Trophoblast cell (in vitro differentiated cells and primary cell): ENCODE data around the gene SIPA1L3.

Experiments
- DNase-seq, 2 donors: peaks; one replicate each; pipeline ENCODE4 v3.0.0-alpha.2; 2016
- H2AFZ ChIP-seq: 2 replicates; pipeline ENCODE4 v1.6.1; 2013; ENCODE audit warnings: low read length, moderate library complexity, mild to moderate bottlenecking; ENCODE audit not compliant: insufficient read depth, poor library complexity
- H2AK5ac ChIP-seq: 2 replicates; pipeline ENCODE4 v1.6.1; 2013; ENCODE audit warnings: mild to moderate bottlenecking, low read length
- H2BK120ac ChIP-seq: 2 replicates; pipeline ENCODE4 v1.6.1; 2013; ENCODE audit warnings: low read length, mild to moderate bottlenecking, moderate library complexity; ENCODE audit not compliant: insufficient read depth, poor library complexity
- H2BK12ac ChIP-seq: 2 replicates; pipeline ENCODE4 v1.6.1; 2013; ENCODE audit warnings: mild to moderate bottlenecking, low read length, moderate library complexity
- H2BK5ac ChIP-seq: 2 replicates; pipeline ENCODE4 v1.6.1; 2013; ENCODE audit warnings: low read length, low read depth, moderate library complexity, mild to moderate bottlenecking; ENCODE audit not compliant: poor library complexity
- H3K14ac ChIP-seq: 2 replicates; pipeline ENCODE4 v1.6.1; 2013; ENCODE audit warnings: mild to moderate bottlenecking, low read length
- H3K18ac ChIP-seq: 2 replicates; pipeline ENCODE4 v1.6.1; 2013; ENCODE audit warnings: mild to moderate bottlenecking, low read length
- H3K23ac ChIP-seq: 2 replicates; pipeline ENCODE4 v1.6.1; 2013; ENCODE audit warnings: low read length
- H3K27ac ChIP-seq: 2 replicates; pipeline ENCODE4 v1.5.1; 2013; ENCODE audit warnings: low read depth, mild to moderate bottlenecking, inconsistent platforms, low read length, moderate library complexity
- H3K27me3 ChIP-seq: 2 replicates; pipeline ENCODE4 v1.6.1; 2013; ENCODE audit warnings: inconsistent platforms, mild to moderate bottlenecking, low read length, moderate library complexity; ENCODE audit not compliant: insufficient read depth
- H3K36me3 ChIP-seq, 2 experiments: 1 replicate in 1 of 2; 2 replicates in 1 of 2; pipeline ENCODE4 v1.6.1; 2013; ENCODE audit warnings: low read length in 2 of 2, mild to moderate bottlenecking in 2 of 2, moderate library complexity in 1 of 2; ENCODE audit not compliant: insufficient read depth in 2 of 2, control insufficient read depth in 1 of 2
- H3K4ac ChIP-seq: 2 replicates; pipeline ENCODE4 v1.6.1; 2013; ENCODE audit warnings: low read depth, mild to moderate bottlenecking, low read length, moderate library complexity
- H3K4me1 ChIP-seq, 2 experiments: 1 replicate in 1 of 2; 2 replicates in 1 of 2; pipeline ENCODE4 v1.6.1; 2013; ENCODE audit warnings: low read length in 2 of 2, mild to moderate bottlenecking in 2 of 2, moderate library complexity in 1 of 2; ENCODE audit not compliant: insufficient read depth in 2 of 2, control insufficient read depth in 1 of 2
- H3K4me2 ChIP-seq: 2 replicates; pipeline ENCODE4 v1.6.1; 2013; ENCODE audit warnings: inconsistent platforms, mild to moderate bottlenecking, low read length, moderate library complexity
- H3K4me3 ChIP-seq: 2 replicates; pipeline ENCODE4 v1.5.1; 2013; ENCODE audit warnings: mild to moderate bottlenecking, low read depth, low read length, inconsistent platforms
- H3K79me1 ChIP-seq: one replicate; pipeline ENCODE4 v1.6.1; 2013; ENCODE audit warnings: low read length
- H3K79me2 ChIP-seq: 2 replicates; pipeline ENCODE4 v1.6.1; 2013; ENCODE audit warnings: low read length, mild to moderate bottlenecking; ENCODE audit not compliant: control insufficient read depth, insufficient read depth, poor library complexity
- H3K9ac ChIP-seq: 2 replicates; pipeline ENCODE4 v1.6.1; 2013; ENCODE audit warnings: mild to moderate bottlenecking, low read length
- H3K9me3 ChIP-seq: 2 replicates; pipeline ENCODE4 v1.6.1; 2013; ENCODE audit warnings: low read depth, mild to moderate bottlenecking, control low read depth, inconsistent platforms, low read length; ENCODE audit not compliant: insufficient read depth
- H4K12ac ChIP-seq: 2 replicates; pipeline ENCODE4 v1.6.1; 2013; ENCODE audit warnings: low read depth, mild to moderate bottlenecking, low read length, moderate library complexity
- H4K8ac ChIP-seq: 2 replicates; pipeline ENCODE4 v1.6.1; 2013; ENCODE audit warnings: low read depth, mild to moderate bottlenecking, low read length, moderate library complexity
- H4K91ac ChIP-seq: one replicate; pipeline ENCODE4 v1.6.1; 2013; ENCODE audit warnings: low read depth, mild to moderate bottlenecking, low read length, moderate library complexity
- WGBS: extraction: QIAGEN DNeasy Blood & Tissue Kit; methylation state at CpG from one replicate; pipeline ENCODE4 v1.1.7; 2013; ENCODE audit warnings: missing lambda C conversion rate; ENCODE audit not compliant: insufficient read length, insufficient coverage; ENCODE audit errors: extremely low coverage; 5-methylcytosine and 5-hydroxymethylcytosine counted together

Gene SIPA1L3

GRCh38 chr19:37893845-37894575 lies 13.0 kb upstream of the SIPA1L3 start:
- no peaks in the 10 kb centered on the region for H3K79me2 ChIP-seq
- H3K4ac ChIP-seq = no peak overlapping the region
- H3K9ac ChIP-seq = no peak overlapping the region
- WGBS = no CpG with 5 or more reads among the region's 11 CpGs
- H3K79me1 ChIP-seq = no peaks in the 10 kb centered on the region
- H4K8ac ChIP-seq = no peak overlapping the region
- no peak overlapping the region for H3K4me3 ChIP-seq
- H3K9me3 ChIP-seq = peaks cover 3% of the 10 kb centered on the region
- H3K14ac ChIP-seq = no peak overlapping the region
- no peak overlapping the region for H4K12ac ChIP-seq
- no peak overlapping the region for H2AK5ac ChIP-seq
- H2BK12ac ChIP-seq = no peak overlapping the region
- no peak overlapping the region for H3K4me2 ChIP-seq
- no peaks in the 10 kb centered on the region for H3K36me3 ChIP-seq
- H3K23ac ChIP-seq = no peak overlapping the region
- H2BK120ac ChIP-seq = no peak overlapping the region
- H3K27me3 ChIP-seq = no peaks in the 10 kb centered on the region
- H3K4me1 ChIP-seq = no peaks in the 10 kb centered on the region
- no peak overlapping the region for H3K18ac ChIP-seq
- H2BK5ac ChIP-seq = no peak overlapping the region
- no peak overlapping the region for H4K91ac ChIP-seq
- DNase-seq = no peak
- no peak overlapping the region for H2AFZ ChIP-seq
- no peak overlapping the region for H3K27ac ChIP-seq

GRCh38 chr19:37896180-37896579 lies 10.8 kb upstream of the SIPA1L3 start:
- Histone ChIP-seq H3K23ac (no peak overlapping the region), H2AK5ac (no peak overlapping the region), H2BK120ac (no peak overlapping the region), H4K12ac (no peak overlapping the region), H3K36me3 (no peaks in the 10 kb centered on the region), H3K4me3 (no peak overlapping the region), H3K9ac (no peak overlapping the region), H3K27me3 (no peaks in the 10 kb centered on the region), H3K18ac (no peak overlapping the region), H3K4me2 (no peak overlapping the region), H2BK12ac (no peak overlapping the region), H2AFZ (no peak overlapping the region), H4K8ac (no peak overlapping the region), H4K91ac (no peak overlapping the region), H3K27ac (no peak overlapping the region), H3K9me3 (peaks cover 3% of the 10 kb centered on the region), H3K4ac (no peak overlapping the region), H3K14ac (no peak overlapping the region), H3K79me2 (no peaks in the 10 kb centered on the region), H3K4me1 (no peaks in the 10 kb centered on the region), H2BK5ac (no peak overlapping the region), H3K79me1 (no peaks in the 10 kb centered on the region)
- no peak for DNase-seq
- WGBS = no CpG with 5 or more reads among the region's 8 CpGs

- Histone ChIP-seq H2BK12ac (no peak overlapping the region), H3K27ac (no peak overlapping the region), H3K23ac (no peak overlapping the region), H2AFZ (no peak overlapping the region), H3K9ac (no peak overlapping the region), H2BK5ac (no peak overlapping the region), H3K27me3 (no peaks in the 10 kb centered on the region), H3K79me1 (no peaks in the 10 kb centered on the region), H3K4me3 (no peak overlapping the region), H3K4me2 (no peak overlapping the region), H3K4ac (no peak overlapping the region), H3K18ac (no peak overlapping the region), H3K79me2 (no peaks in the 10 kb centered on the region), H2AK5ac (no peak overlapping the region), H4K12ac (no peak overlapping the region), H3K36me3 (no peaks in the 10 kb centered on the region), H3K4me1 (no peaks in the 10 kb centered on the region), H2BK120ac (no peak overlapping the region), H4K91ac (no peak overlapping the region), H3K9me3 (peaks cover 2% of the 10 kb centered on the region), H4K8ac (no peak overlapping the region), H3K14ac (no peak overlapping the region)
- DNase-seq = no peak
- WGBS = no CpG with 5 or more reads among the region's 1 CpG
These were observed 7.6 kb upstream of the SIPA1L3 start for GRCh38 chr19:37899453-37899852.

- no peak overlapping the region for H3K9ac ChIP-seq
- H3K4me1 ChIP-seq = no peaks in the 10 kb centered on the region
- no peak overlapping the region for H3K14ac ChIP-seq
- DNase-seq = no peak
- no peaks in the 10 kb centered on the region for H3K9me3 ChIP-seq
- no peaks in the 10 kb centered on the region for H3K36me3 ChIP-seq
- no peak overlapping the region for H3K18ac ChIP-seq
- no peak overlapping the region for H2AFZ ChIP-seq
- H3K27ac ChIP-seq = no peak overlapping the region
- no peak overlapping the region for H3K4me2 ChIP-seq
- no peak overlapping the region for H3K4me3 ChIP-seq
- no peak overlapping the region for H4K91ac ChIP-seq
- WGBS = no CpG with 5 or more reads among the region's 2 CpGs
- H3K79me1 ChIP-seq = no peaks in the 10 kb centered on the region
- no peak overlapping the region for H3K4ac ChIP-seq
- no peak overlapping the region for H2BK12ac ChIP-seq
- H2BK5ac ChIP-seq = no peak overlapping the region
- H2AK5ac ChIP-seq = no peak overlapping the region
- no peak overlapping the region for H3K23ac ChIP-seq
- H4K12ac ChIP-seq = no peak overlapping the region
- H3K27me3 ChIP-seq = no peaks in the 10 kb centered on the region
- no peak overlapping the region for H4K8ac ChIP-seq
- H3K79me2 ChIP-seq = no peaks in the 10 kb centered on the region
- no peak overlapping the region for H2BK120ac ChIP-seq
These were observed 7.0 kb upstream of the SIPA1L3 start for GRCh38 chr19:37899966-37900365.
